HG03025 (cell line): Measurements from ENCODE around the gene SHISA6.

Source experiments
- ATAC-seq: cut with Tn5 transposase; IDR thresholded peaks from one replicate; pipeline ENCODE4 v1.9.1; 2021; ENCODE audit warnings: mild to moderate bottlenecking, moderate library complexity; ENCODE audit not compliant: unreplicated experiment, low FRiP score

Gene SHISA6

GRCh38 chr17:11340803-11341202 lies 99.8 kb downstream of the SHISA6 start:
- ATAC-seq, result no peak

GRCh38 chr17:11342138-11342537 lies 101.1 kb downstream of the SHISA6 start:
- ATAC-seq, result no peak

GRCh38 chr17:11349106-11349505 lies 108.1 kb downstream of the SHISA6 start:
- no peak for ATAC-seq

- ATAC-seq, result no peak
These were observed 110.5 kb downstream of the SHISA6 start for GRCh38 chr17:11351479-11351878.

GRCh38 chr17:11353601-11354000 lies 112.6 kb downstream of the SHISA6 start:
- ATAC-seq, result no peak

GRCh38 chr17:11356371-11356770 lies 115.4 kb downstream of the SHISA6 start:
- no peak for ATAC-seq

- ATAC-seq, result no peak
These were observed 122.6 kb downstream of the SHISA6 start for GRCh38 chr17:11363565-11364117.

GRCh38 chr17:11366272-11366850 lies 125.3 kb downstream of the SHISA6 start:
- ATAC-seq, result no peak

GRCh38 chr17:11369575-11369974 lies 128.6 kb downstream of the SHISA6 start:
- ATAC-seq, result no peak

GRCh38 chr17:11372692-11373091 lies 131.7 kb downstream of the SHISA6 start:
- no peak for ATAC-seq

- no peak for ATAC-seq
These were observed 137.5 kb downstream of the SHISA6 start for GRCh38 chr17:11378506-11378905.

- no peak for ATAC-seq
These were observed 139.7 kb downstream of the SHISA6 start for GRCh38 chr17:11380761-11381160.

GRCh38 chr17:11383157-11383556 lies 142.1 kb downstream of the SHISA6 start:
- ATAC-seq, result no peak

GRCh38 chr17:11384131-11384530 lies 143.1 kb downstream of the SHISA6 start:
- ATAC-seq, result no peak

- ATAC-seq, result no peak
These were observed 146.6 kb downstream of the SHISA6 start for GRCh38 chr17:11387610-11388009.

- ATAC-seq, result no peak
These were observed 147.0 kb downstream of the SHISA6 start for GRCh38 chr17:11388054-11388453.

GRCh38 chr17:11389583-11389982 lies 148.6 kb downstream of the SHISA6 start:
- no peak for ATAC-seq

- ATAC-seq, result no peak
These were observed 150.1 kb downstream of the SHISA6 start for GRCh38 chr17:11391134-11391533.

GRCh38 chr17:11404431-11405276 lies 163.6 kb downstream of the SHISA6 start:
- ATAC-seq, result no peak

- ATAC-seq, result no peak
These were observed 165.7 kb downstream of the SHISA6 start for GRCh38 chr17:11406716-11407115.

- ATAC-seq, result no peak
These were observed 171.6 kb downstream of the SHISA6 start for GRCh38 chr17:11412654-11413053.

GRCh38 chr17:11418342-11418741 lies 177.3 kb downstream of the SHISA6 start:
- no peak for ATAC-seq
